Measurements from ENCODE around the gene RPSA.

Gene RPSA

DNA sequence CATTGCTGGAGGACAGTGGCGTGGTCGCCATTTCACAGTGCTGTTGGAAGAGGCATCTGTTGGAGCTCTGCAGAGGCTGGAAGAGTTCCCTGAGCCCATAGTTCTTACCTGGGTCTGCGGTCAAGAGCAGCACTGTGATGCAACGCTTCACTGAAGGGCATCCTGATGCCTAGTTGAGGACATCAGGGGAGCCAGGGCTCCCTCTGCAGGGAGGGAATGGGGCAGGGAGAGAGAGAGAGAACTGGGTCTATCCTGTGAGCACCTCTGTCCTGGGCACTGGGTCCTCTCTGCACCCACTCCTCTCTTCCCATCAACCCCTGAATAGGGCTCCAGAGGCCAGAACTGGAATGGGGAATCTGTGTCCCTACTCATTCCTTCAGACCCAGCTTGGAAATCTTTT is 37.0 kb downstream of the RPSA start:
- peak; percentile 40 for DNase-seq
- H3K4me3 ChIP-seq (ENCODE audit: low read depth, low read length), result no peak overlapping the region
- no peaks in the 10 kb centered on the region for H3K27me3 ChIP-seq (ENCODE audit: insufficient read depth, low read depth, severe bottlenecking)
- no peaks in the 10 kb centered on the region for H3K9me3 ChIP-seq (ENCODE audit: severe bottlenecking)
- TF ChIP-seq, protein P1, sequence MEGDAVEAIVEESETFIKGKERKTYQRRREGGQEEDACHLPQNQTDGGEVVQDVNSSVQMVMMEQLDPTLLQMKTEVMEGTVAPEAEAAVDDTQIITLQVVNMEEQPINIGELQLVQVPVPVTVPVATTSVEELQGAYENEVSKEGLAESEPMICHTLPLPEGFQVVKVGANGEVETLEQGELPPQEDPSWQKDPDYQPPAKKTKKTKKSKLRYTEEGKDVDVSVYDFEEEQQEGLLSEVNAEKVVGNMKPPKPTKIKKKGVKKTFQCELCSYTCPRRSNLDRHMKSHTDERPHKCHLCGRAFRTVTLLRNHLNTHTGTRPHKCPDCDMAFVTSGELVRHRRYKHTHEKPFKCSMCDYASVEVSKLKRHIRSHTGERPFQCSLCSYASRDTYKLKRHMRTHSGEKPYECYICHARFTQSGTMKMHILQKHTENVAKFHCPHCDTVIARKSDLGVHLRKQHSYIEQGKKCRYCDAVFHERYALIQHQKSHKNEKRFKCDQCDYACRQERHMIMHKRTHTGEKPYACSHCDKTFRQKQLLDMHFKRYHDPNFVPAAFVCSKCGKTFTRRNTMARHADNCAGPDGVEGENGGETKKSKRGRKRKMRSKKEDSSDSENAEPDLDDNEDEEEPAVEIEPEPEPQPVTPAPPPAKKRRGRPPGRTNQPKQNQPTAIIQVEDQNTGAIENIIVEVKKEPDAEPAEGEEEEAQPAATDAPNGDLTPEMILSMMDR (IDR thresholded peaks at IDR 0.05; ENCODE audit: low read depth, low read length), result peak; percentile 73
- no peak overlapping the region for H3K27ac ChIP-seq
- H3K36me3 ChIP-seq, result no peaks in the 10 kb centered on the region

DNA sequence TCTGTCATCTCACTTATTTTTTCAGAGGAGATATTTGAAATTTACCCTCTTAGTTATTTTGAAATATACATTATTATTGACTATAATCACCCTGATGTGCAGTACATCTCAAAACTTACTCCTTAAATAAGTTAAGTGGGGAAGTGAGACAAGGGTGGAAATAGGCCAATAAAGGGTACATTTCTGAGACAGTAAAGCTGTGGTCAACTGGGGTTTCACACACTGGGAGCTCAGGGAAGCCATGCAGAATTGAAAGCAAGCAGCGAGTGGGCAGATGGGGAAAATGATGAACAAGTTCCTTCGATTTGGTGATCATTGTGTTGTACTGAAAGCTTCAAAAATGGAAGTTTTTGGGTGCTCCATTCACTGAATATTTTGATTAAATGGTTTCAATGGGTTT is 39.4 kb downstream of the RPSA start:
- Histone ChIP-seq H3K27ac (no peak overlapping the region), H3K27me3 (ENCODE audit: insufficient read depth, low read depth, severe bottlenecking) (no peaks in the 10 kb centered on the region), H3K9me3 (ENCODE audit: severe bottlenecking) (no peaks in the 10 kb centered on the region), H3K36me3 (no peaks in the 10 kb centered on the region), H3K4me3 (ENCODE audit: low read depth, low read length) (no peak overlapping the region)
- TF ChIP-seq, protein P1 (IDR thresholded peaks at IDR 0.05; ENCODE audit: low read depth, low read length), result no peak
- no peak for DNase-seq

DNA sequence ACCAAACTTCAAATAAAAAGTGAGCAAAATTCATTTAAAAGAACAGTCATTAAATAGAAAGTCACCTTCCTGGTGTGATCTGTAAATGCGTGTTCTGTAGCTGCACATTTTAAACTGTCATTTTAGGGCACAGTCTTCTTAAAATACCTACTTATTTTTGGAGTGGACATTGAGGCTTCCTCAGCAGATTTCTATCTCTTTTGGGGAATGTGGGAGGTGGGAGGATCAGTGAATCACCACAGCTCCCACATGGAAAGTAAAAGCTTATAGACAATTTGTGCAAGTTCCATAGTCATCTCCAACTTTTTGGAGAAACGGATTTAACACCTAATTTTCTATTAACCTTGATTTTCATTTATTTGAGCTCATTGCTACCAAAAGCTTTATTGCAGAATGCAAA is 39.9 kb downstream of the RPSA start:
- Histone ChIP-seq H3K27ac (no peak overlapping the region), H3K27me3 (ENCODE audit: insufficient read depth, low read depth, severe bottlenecking) (no peaks in the 10 kb centered on the region), H3K36me3 (no peaks in the 10 kb centered on the region), H3K9me3 (ENCODE audit: severe bottlenecking) (no peaks in the 10 kb centered on the region), H3K4me3 (ENCODE audit: low read depth, low read length) (no peak overlapping the region)
- no peak for DNase-seq
- TF ChIP-seq, protein P1 (IDR thresholded peaks at IDR 0.05; ENCODE audit: low read depth, low read length), result no peak

DNA sequence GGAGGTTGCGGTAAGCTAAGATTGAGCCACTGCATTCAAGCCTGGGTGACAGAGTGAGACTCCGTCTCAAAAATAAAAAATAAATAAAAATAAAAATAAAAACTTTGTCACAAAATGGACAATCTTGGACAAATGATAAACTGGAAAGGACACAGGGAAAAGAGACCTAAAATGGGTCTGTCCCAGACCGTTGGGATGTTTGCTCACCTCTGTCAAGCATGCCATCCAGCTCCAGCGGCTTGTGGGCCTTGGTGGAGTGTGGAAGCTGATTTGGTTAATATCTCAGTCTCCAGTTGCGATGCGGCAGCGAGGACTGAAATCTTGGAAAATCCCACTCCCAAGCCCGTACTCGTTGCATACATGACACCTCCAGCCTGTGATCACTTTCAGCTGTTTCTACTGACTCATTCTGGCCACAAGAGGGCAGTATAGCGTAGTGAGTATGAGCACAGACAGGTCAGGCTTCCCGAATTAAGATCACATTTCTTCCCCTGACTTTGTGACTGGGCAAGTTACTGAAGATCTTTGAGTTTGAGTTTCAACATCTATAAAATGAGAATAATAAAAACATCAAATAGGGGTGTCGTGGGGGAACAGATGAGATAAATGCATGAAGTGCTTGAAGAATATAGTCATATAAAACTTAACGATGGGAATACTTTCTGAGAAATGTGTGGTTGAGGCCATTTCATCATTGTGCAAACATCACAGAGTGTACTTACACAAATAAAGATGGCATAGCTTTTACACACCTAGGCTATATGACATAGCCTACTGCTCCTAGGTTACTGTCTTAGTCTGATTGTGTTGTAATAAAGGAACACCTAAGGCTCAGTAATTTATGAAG is 41.3 kb downstream of the RPSA start:
- Histone ChIP-seq H3K9me3 (ENCODE audit: severe bottlenecking) (no peaks in the 10 kb centered on the region), H3K4me3 (ENCODE audit: low read depth, low read length) (no peak overlapping the region), H3K27ac (no peak overlapping the region), H3K27me3 (ENCODE audit: insufficient read depth, low read depth, severe bottlenecking) (no peaks in the 10 kb centered on the region), H3K36me3 (no peaks in the 10 kb centered on the region)
- TF ChIP-seq, protein P1 (IDR thresholded peaks at IDR 0.05; ENCODE audit: low read depth, low read length), result peak; percentile 80
- peak; percentile 82 for DNase-seq

DNA sequence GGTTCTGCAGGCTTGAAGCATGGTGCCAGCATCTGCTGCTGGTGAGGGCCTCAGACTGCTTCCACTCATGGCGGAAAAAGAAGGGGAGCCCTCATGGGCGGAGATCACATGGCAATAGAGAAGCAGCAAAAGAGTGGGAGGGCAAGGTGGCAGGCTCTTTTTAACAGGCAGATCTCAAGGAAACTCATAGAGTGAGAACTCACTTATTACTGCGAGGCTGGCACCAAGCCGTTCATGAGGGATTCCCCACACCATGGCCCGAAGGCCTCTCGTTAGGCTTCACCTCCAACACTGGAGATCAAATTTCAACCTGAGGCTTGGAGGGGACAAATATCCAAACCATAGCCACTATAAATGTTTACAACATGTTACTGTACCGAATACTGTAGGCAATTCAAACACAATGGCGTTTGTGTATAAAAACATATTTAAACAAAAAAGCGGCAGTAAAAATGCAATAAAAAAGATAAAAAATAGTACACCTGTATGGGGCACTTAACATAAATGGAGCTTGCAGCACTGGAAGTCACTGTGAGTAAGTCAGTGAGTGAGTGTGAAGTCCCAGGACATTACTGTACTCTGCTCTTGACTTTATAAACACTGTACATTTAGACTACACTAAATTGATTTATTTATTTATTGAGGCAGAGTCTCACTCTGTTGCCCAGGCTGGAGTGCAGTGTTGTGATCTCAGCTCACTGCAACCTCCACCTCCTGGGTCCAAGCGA is 42.1 kb downstream of the RPSA start:
- DNase-seq, result no peak
- H3K27ac ChIP-seq, result no peak overlapping the region
- no peaks in the 10 kb centered on the region for H3K36me3 ChIP-seq
- H3K4me3 ChIP-seq (ENCODE audit: low read depth, low read length), result no peak overlapping the region
- no peaks in the 10 kb centered on the region for H3K9me3 ChIP-seq (ENCODE audit: severe bottlenecking)
- no peaks in the 10 kb centered on the region for H3K27me3 ChIP-seq (ENCODE audit: insufficient read depth, low read depth, severe bottlenecking)
- TF ChIP-seq, protein P1 (IDR thresholded peaks at IDR 0.05; ENCODE audit: low read depth, low read length), result no peak

Data from WERI-Rb-1 (cell line).